Subcutaneous abdominal adipose tissue (tissue), 5 donors: ENCODE data around the gene P2RX2.

Experiments used
- H3K27ac ChIP-seq: one replicate; pipeline ENCODE4 v1.7.0; 2013; ENCODE audit warnings: low read depth, mild to moderate bottlenecking, inconsistent platforms, low read length, moderate library complexity
- H3K27me3 ChIP-seq, 5 donors: one replicate each; pipeline ENCODE4 v1.7.0; 2013; ENCODE audit warnings: low read length in 5 of 5, inconsistent platforms in 1 of 5; ENCODE audit not compliant: control insufficient read depth in 5 of 5, insufficient read depth in 4 of 5
- H3K36me3 ChIP-seq, 5 donors: one replicate each; pipeline ENCODE4 v1.7.0; 2013; ENCODE audit warnings: low read length in 5 of 5; ENCODE audit not compliant: control insufficient read depth in 5 of 5, insufficient read depth in 5 of 5
- H3K4me1 ChIP-seq, 5 donors: one replicate each; pipeline ENCODE4 v1.7.0; 2013; ENCODE audit warnings: low read length in 5 of 5, mild to moderate bottlenecking in 3 of 5, moderate library complexity in 1 of 5; ENCODE audit not compliant: control insufficient read depth in 5 of 5, insufficient read depth in 5 of 5
- H3K4me3 ChIP-seq, 5 donors: one replicate each; pipeline ENCODE4 v1.7.0; 2013; ENCODE audit warnings: low read length in 5 of 5, low read depth in 1 of 5
- H3K9ac ChIP-seq, 5 donors: one replicate each; pipeline ENCODE4 v1.7.0; 2013; ENCODE audit warnings: low read length in 5 of 5, mild to moderate bottlenecking in 4 of 5, moderate library complexity in 3 of 5
- H3K9me3 ChIP-seq, 5 donors: one replicate each; pipeline ENCODE4 v1.7.0; 2013; ENCODE audit warnings: low read length in 5 of 5; ENCODE audit not compliant: control insufficient read depth in 5 of 5
- donor health status: healthy.
- donor health status: healthy.
- donor health status: healthy.
- donor health status: healthy.
- donor health status: healthy.

Gene P2RX2

DNA sequence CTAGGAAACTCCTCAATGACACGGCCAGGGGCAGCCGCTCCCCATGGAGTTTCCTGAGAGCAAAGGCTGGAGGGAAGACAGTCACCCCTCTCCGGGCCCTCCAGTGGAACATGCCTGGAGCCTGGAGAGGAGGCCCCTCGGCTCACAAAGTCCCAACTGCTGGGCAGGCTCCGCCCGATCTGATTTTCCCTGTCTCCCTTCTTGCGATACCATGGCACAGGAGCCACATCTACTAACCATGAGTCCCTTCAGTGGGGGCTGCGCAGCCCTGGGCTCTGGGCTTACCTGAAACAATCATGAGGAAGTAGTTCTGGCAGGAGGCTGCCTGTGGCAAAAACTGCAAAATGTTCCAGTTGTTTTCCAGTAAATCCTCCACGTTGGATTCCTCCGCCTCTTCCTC is 15.3 kb downstream of the P2RX2 start:
- Histone ChIP-seq H3K4me3 (no peak overlapping the region), H3K36me3 (peaks cover 0 to 93% (median 78%) of the 10 kb centered on the region in 5 donors), H3K27me3 (no peaks in the 10 kb centered on the region), H3K9ac (no peak overlapping the region), H3K27ac (no peak overlapping the region), H3K4me1 (peaks cover 3 to 7% (median 4%) of the 10 kb centered on the region in 5 donors), H3K9me3 (no peaks in the 10 kb centered on the region)

DNA sequence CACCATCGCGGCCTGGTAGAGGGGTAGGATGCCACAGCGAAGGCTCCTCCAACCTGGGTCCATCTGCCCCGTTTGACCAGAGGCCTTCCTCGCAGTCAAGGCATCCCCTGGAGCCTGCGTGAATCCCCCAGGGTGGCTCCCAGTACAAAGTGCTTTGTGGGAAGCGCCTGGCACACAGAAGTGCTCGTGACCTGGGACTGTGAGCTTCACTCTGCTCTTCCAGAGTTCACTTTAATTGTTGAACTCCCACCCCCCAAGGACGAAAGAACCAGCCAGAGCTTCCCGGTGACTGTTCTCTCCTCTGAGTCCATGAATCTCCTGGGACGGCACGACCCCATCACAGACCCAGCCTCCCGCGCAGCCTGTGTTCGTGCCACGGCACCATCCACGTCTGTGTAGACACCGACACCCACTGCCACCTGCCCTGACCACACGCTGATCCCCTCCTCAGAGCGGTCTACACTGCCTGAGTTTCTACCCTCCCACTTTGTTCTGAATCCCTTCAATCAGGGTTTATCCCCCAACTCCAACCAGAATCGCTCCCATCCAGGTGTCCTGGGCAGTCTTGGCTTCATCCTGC is 15.9 kb downstream of the P2RX2 start:
- peaks cover 0 to 93% (median 77%) of the 10 kb centered on the region in 5 donors for H3K36me3 ChIP-seq
- H3K4me3 ChIP-seq: no peak overlapping the region
- H3K27me3 ChIP-seq: no peaks in the 10 kb centered on the region
- H3K9me3 ChIP-seq: no peaks in the 10 kb centered on the region
- H3K9ac ChIP-seq: no peak overlapping the region
- no peak overlapping the region for H3K27ac ChIP-seq
- peaks cover 3 to 10% (median 7%) of the 10 kb centered on the region in 5 donors for H3K4me1 ChIP-seq

DNA sequence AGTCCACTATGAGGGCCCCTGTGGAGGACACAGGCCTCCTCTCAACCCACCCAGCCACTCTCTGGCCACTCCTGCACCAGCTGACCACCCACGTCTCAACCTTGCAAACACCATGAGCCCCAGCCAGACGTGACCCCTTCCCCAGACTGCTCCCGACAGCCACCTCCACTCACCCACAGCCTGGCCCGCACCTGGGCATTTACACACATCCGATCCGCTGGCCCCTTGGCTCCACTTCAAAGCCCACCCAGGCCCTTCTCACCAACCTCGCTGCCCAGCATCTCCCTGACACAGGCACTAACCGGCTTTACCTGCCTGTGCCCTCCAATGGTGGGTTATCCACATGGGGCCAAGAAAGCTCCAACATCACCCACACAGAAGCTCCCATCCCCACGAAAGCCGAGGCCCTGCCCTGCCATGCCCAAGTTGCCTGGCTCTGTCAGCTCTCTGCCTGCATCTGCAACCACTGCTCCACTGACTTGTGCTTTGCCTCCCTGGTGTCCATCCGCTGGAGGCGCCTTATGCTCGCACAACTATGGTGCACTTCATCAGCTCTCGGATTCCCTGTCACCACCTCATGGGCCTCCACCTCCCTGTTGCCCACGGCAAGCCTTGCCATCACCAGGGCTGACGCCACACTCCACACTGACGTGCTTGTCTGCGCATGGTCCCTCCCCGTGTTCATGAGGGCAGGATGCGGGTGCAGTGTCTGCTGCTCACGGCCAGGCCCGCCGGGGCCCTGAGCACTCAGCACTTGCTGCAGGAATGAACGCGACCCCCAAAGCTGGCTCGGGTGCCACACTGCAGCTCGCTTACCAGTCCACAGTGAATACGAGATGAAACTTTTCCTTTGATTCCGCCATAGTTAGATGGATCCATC is 16.7 kb downstream of the P2RX2 start:
- H3K4me1 ChIP-seq: peaks cover 3 to 10% (median 7%) of the 10 kb centered on the region in 5 donors
- no peak overlapping the region for H3K4me3 ChIP-seq
- H3K9me3 ChIP-seq: no peaks in the 10 kb centered on the region
- no peak overlapping the region for H3K9ac ChIP-seq
- no peak overlapping the region for H3K27ac ChIP-seq
- H3K27me3 ChIP-seq: no peaks in the 10 kb centered on the region
- peaks cover 0 to 90% (median 76%) of the 10 kb centered on the region in 5 donors for H3K36me3 ChIP-seq

DNA sequence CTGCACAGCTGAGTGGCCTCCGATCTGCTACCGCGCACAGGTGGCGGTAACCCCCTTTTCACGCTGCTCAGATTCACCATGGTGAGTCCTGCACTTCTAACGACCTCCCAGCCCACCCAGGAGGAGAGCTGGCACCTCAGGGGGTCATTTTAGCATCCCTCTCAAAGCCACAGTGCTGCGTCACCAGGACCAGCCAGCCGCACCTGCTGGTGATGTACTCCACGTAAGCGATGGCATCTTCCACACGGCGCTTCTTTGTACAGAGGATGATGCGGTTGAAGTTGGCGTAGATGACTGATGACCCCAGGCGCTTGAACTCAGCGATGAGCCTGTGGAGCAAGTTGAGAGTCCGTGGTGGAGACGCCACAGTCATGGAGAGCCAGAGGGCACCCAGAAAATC is 19.2 kb downstream of the P2RX2 start:
- Histone ChIP-seq H3K27ac (no peak overlapping the region), H3K4me3 (no peak overlapping the region), H3K27me3 (no peaks in the 10 kb centered on the region), H3K9ac (no peak overlapping the region), H3K9me3 (no peaks in the 10 kb centered on the region), H3K36me3 (peaks cover 0 to 90% (median 75%) of the 10 kb centered on the region in 5 donors), H3K4me1 (peaks cover 3 to 10% (median 7%) of the 10 kb centered on the region in 5 donors)

DNA sequence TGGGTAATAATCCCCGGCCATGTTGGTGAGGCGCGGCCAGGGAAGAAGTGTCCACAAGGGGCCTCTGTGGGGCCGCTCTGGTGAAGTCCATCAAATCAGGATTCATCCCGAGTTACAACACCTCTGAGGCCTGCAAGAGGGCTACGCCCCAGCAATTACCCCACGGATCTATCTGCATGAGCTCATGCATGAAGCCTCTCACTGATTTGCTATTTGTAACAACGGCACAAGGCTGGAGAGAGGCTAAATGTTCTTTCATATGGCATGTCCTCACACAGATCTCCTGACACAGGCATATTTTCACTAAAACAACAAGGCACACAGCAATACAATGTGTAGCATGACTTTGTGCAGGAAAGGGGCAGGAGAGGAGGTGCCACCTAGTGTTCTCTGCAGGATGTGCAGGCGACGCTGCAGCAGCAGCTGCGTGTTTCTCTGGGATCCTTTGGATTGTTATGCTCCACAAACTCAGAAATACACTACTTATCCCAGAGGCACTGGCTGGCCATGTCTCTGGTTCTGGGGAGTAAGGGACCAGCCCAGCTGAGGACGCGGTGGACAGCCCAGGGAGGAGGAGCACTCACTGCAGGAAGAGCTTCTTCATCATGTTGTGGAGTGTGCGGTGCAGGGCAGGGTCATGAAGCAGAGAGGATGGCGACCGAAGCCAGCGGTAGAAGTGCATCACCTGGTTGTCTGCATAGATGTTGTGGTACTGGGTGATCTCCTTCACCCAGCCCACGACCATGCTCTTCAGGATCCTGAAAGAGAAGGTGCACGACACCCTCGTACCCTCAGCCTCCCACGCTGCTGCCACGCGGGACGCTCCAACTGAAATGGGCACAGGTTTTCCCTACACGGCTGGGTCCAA is 20.2 kb downstream of the P2RX2 start:
- Histone ChIP-seq H3K36me3 (peaks cover 0 to 90% (median 78%) of the 10 kb centered on the region in 5 donors), H3K4me3 (no peak overlapping the region), H3K9ac (no peak overlapping the region), H3K27ac (no peak overlapping the region), H3K4me1 (peaks cover 3 to 10% (median 7%) of the 10 kb centered on the region in 5 donors), H3K27me3 (no peaks in the 10 kb centered on the region), H3K9me3 (no peaks in the 10 kb centered on the region)

DNA sequence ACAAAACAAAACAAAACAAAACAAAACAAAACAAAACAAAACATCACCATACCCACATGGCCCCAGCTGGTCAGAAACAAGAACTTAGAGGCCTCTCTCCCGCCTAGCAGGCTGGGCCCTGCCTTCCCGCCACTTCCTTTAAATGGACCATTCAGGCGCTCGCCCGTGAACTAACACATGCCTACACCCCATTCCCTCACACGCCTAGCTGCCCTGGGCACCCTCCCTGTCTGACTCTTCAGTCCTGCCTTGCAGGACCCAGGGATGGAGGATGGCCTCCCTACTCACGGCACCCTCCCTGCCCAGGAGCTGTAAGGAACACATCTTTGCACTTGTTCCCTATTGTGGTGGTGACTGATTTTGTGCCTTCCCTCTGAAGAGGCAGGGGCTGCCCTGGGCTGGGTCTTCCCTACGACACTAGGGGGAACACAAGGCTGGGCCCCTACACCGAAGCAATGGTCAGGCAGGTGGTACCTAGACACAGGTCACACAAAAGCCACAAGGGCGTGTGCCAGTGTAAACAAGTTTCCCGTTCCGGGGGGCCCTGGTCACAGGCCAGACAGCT is 21.5 kb downstream of the P2RX2 start:
- Histone ChIP-seq H3K27ac (no peak overlapping the region), H3K36me3 (peaks cover 0 to 84% (median 68%) of the 10 kb centered on the region in 5 donors), H3K9ac (no peak overlapping the region)

DNA sequence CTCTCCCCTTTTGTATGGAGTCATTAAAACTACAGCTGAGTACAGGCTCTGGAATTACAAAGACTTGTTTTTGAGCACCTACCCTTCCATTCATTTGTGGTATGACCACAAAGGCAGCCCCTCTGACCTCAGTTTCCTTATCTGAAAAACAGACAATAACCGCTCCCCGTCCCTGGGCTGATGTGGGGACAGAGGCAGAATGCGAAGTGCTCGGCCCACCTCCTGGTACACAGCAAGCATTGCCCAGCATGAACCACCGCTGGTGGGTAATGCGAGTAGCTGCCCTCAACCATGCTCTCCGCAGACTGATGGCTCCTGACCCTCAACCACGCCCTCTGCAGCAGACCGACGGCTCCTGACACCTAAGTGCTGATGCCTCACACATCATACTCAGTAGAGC is 22.4 kb downstream of the P2RX2 start:
- H3K9me3 ChIP-seq: no peaks in the 10 kb centered on the region
- H3K36me3 ChIP-seq: peaks cover 0 to 82% (median 65%) of the 10 kb centered on the region in 5 donors
- H3K27me3 ChIP-seq: no peaks in the 10 kb centered on the region
- H3K4me3 ChIP-seq: no peak overlapping the region
- no peak overlapping the region for H3K27ac ChIP-seq
- no peak overlapping the region for H3K9ac ChIP-seq
- peaks cover 3 to 10% (median 7%) of the 10 kb centered on the region in 5 donors for H3K4me1 ChIP-seq

More for the DNA sequence above, 21.5 kb downstream of the P2RX2 start:
- H3K4me1 ChIP-seq: peaks cover 3 to 10% (median 7%) of the 10 kb centered on the region in 5 donors
- H3K27me3 ChIP-seq: no peaks in the 10 kb centered on the region
- H3K4me3 ChIP-seq: no peak overlapping the region
- no peaks in the 10 kb centered on the region for H3K9me3 ChIP-seq

DNA sequence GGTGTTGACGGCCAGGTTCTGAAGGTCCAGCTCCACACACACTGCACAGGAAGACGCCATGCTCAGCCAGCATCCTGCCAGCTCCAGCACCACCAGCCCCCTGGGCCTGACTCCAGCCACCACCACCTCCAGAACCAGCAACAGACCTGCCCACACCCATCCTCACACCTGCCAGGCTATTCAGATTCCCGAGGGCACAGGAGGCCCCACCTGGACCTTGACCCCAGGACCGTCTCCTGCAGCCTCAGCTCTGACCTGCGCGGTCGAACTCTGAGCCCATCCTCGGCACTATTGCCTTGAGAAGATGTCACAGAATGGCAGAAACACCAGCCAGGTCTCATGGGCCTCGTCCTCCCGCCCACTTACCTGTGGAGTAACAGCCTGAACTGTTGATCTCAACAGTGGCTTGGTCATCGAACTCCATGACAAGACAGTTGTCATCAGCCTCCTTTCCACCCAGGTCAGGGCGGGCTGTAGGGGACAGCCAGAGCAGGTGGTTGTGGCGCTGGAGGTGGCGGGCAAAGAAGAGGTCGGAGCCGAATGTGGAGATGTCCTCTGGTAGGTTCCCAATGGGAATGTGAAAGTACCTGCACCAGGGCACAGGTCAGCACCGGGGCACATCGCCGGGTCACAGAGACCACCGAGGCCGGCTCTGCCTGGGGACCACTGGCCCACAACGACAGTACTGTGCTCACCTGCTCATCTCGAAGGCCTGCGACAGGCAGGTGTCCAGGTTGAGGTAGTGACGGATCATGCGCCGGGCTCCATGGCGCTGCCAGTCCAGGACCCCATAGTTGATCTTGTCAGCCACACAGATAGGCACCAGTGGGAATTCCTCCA is 23.5 kb downstream of the P2RX2 start:
- H3K36me3 ChIP-seq: peaks cover 0 to 78% (median 65%) of the 10 kb centered on the region in 5 donors
- H3K4me1 ChIP-seq: peaks cover 3 to 10% (median 7%) of the 10 kb centered on the region in 5 donors
- no peaks in the 10 kb centered on the region for H3K9me3 ChIP-seq
- H3K27ac ChIP-seq: no peak overlapping the region
- H3K27me3 ChIP-seq: no peaks in the 10 kb centered on the region
- no peak overlapping the region for H3K9ac ChIP-seq
- H3K4me3 ChIP-seq: no peak overlapping the region
